K562 (cell line): Measurements from ENCODE around the gene RBPJL. TPM values are rescaled to one million over a fixed set of nuclear protein-coding genes. Genes with fewer than 3 reads are reported as not detected.

Experiments
- BACH1 ChIP-seq: fragments of 200-800 bp; sonication (Bioruptor generic); IDR thresholded peaks from 2 replicates; pipeline ENCODE4 v1.6.1; 2016; ENCODE audit warnings: missing genetic modification characterization, missing compliant biosample characterization
- BCOR ChIP-seq: fragments of 450-650 bp; IDR thresholded peaks from 2 replicates; pipeline ENCODE4 v1.6.1; 2016
- BRD4 ChIP-seq: fragments of 200-600 bp; sonication (generic); IDR thresholded peaks from 2 replicates; pipeline ENCODE4 v1.6.1; 2017; ENCODE audit warnings: inconsistent platforms
- CXXC5 ChIP-seq: fragments of 250-450 bp; sonication (Bioruptor Pico); IDR thresholded peaks from 2 replicates; pipeline ENCODE4 v1.8.0; 2022; ENCODE audit warnings: inconsistent platforms, mild to moderate bottlenecking, moderate library complexity
- EHMT2 ChIP-seq: fragments of 450-650 bp; IDR thresholded peaks from 2 replicates; pipeline ENCODE4 v1.6.1; 2018; ENCODE audit warnings: antibody characterized with exemption
- EP400 ChIP-seq: fragments of 450-650 bp; IDR thresholded peaks from 2 replicates; pipeline ENCODE4 v1.6.1; 2017; ENCODE audit warnings: antibody characterized with exemption, mild to moderate bottlenecking, moderate library complexity
- GATAD2B ChIP-seq: fragments of 450-650 bp; IDR thresholded peaks from 2 replicates; pipeline ENCODE4 v1.6.1; 2017; ENCODE audit warnings: mild to moderate bottlenecking, borderline replicate concordance
- L3MBTL2 ChIP-seq: fragments of 450-650 bp; IDR thresholded peaks from 2 replicates; pipeline ENCODE4 v1.6.1; 2016; ENCODE audit warnings: mild to moderate bottlenecking, moderate library complexity
- NONO ChIP-seq, 2 experiments: fragments of 200-400 bp in 1 of 2; fragments of 450-650 bp in 1 of 2; formaldehyde crosslinking in 1 of 2; IDR thresholded peaks; 2 replicates each; pipeline ENCODE4 v1.6.1; 2017; ENCODE audit warnings: low read depth in 2 of 2, mild to moderate bottlenecking in 2 of 2, moderate library complexity in 2 of 2, low read length in 1 of 2
- PHF8 ChIP-seq: fragments of 200-600 bp; sonication (generic); IDR thresholded peaks from 2 replicates; pipeline ENCODE4 v1.6.1; 2012; ENCODE audit warnings: mixed run types, mild to moderate bottlenecking, inconsistent platforms, low read length, moderate library complexity, borderline replicate concordance
- POLR2A ChIP-seq: fragments of 450-650 bp; conservative IDR thresholded peaks from 2 replicates; pipeline ENCODE4 v1.6.1; 2016
- PTBP1 ChIP-seq: fragments of 200-400 bp; formaldehyde crosslinking; IDR thresholded peaks from 2 replicates; pipeline ENCODE4 v1.6.1; 2017; ENCODE audit warnings: low read depth, low read length
- PYGO2 ChIP-seq: fragments of 450-650 bp; IDR thresholded peaks from 2 replicates; pipeline ENCODE4 v1.6.1; 2016; ENCODE audit warnings: mild to moderate bottlenecking, missing genetic modification characterization, moderate library complexity, missing compliant biosample characterization
- RAD21 ChIP-seq, 2 experiments: fragments of 250-450 bp in 1 of 2; fragments of 450-650 bp in 1 of 2; sonication (Bioruptor Pico) in 1 of 2; formaldehyde crosslinking in 1 of 2; IDR thresholded peaks in 1 of 2; conservative IDR thresholded peaks in 1 of 2; 2 replicates each; pipeline versions ENCODE4 v1.4.0 to v1.8.0; 2020 to 2022; ENCODE audit warnings: mild to moderate bottlenecking in 2 of 2, moderate library complexity in 1 of 2
- RUNX1 ChIP-seq: sonication (generic); IDR thresholded peaks from 2 replicates; pipeline ENCODE4 v1.6.1; 2016; ENCODE audit warnings: antibody characterized with exemption, low read depth
- SMAD4 ChIP-seq: fragments of 250-450 bp; sonication (Bioruptor Pico); conservative IDR thresholded peaks from 2 replicates; pipeline ENCODE4 v1.8.0; 2021; ENCODE audit warnings: inconsistent platforms, mild to moderate bottlenecking, moderate library complexity
- SMARCE1 ChIP-seq: fragments of 450-650 bp; IDR thresholded peaks from 2 replicates; pipeline ENCODE4 v1.7.1; 2016; ENCODE audit warnings: mild to moderate bottlenecking
- SUPT5H ChIP-seq: fragments of 450-650 bp; IDR thresholded peaks from 2 replicates; pipeline ENCODE4 v1.6.1; 2016
- TEAD4 ChIP-seq, 2 experiments: sonication (generic) in 1 of 2; formaldehyde crosslinking in 1 of 2; IDR thresholded peaks; 2 replicates each; pipeline versions ENCODE4 v1.6.1 to v1.8.0; 2012 to 2022; ENCODE audit warnings: borderline replicate concordance in 1 of 2, inconsistent platforms in 1 of 2, low read length in 1 of 2, mild to moderate bottlenecking in 1 of 2, missing genetic modification reagents in 1 of 2
- ZBTB11 ChIP-seq, 3 experiments: fragments of 200-800 bp in 1 of 3; fragments of 250-450 bp in 1 of 3; fragments of 450-650 bp in 1 of 3; sonication (Bioruptor Pico) in 1 of 3; sonication (Bioruptor generic) in 1 of 3; formaldehyde crosslinking in 1 of 3; IDR thresholded peaks; 2 replicates each; pipeline versions ENCODE4 v1.6.1 to v1.8.0; 2016 to 2022; ENCODE audit warnings: mild to moderate bottlenecking in 2 of 3, missing genetic modification characterization in 2 of 3, missing compliant biosample characterization in 1 of 3, moderate library complexity in 1 of 3
- ZBTB7A ChIP-seq: IDR thresholded peaks from 2 replicates; pipeline ENCODE4 v1.6.1; 2011; ENCODE audit warnings: low read depth, mild to moderate bottlenecking, low read length, moderate library complexity, borderline replicate concordance; ENCODE audit not compliant: control insufficient read depth
- ZFP36 ChIP-seq: fragments of 150-350 bp; IDR thresholded peaks from 2 replicates; pipeline ENCODE4 v1.6.1; 2018; ENCODE audit warnings: low read length, low read depth; ENCODE audit not compliant: partially characterized antibody
- ZNF395 ChIP-seq: fragments of 200-800 bp; sonication (Bioruptor generic); IDR thresholded peaks from 2 replicates; pipeline ENCODE4 v1.6.1; 2017; ENCODE audit warnings: missing genetic modification characterization, missing compliant biosample characterization
- ZNF79 ChIP-seq: fragments of 250-450 bp; sonication (Bioruptor Pico); IDR thresholded peaks from 2 replicates; pipeline ENCODE4 v1.4.0; 2020; ENCODE audit warnings: low read depth, mild to moderate bottlenecking, moderate library complexity
- polyA plus RNA-seq, 8 experiments: library from polyadenylated mRNA; depleted of rRNA in 4 of 8; stranded (reverse) in 5 of 8; unstranded in 3 of 8; fragments of >200 nt; fragmentation: Nextera tagmentation in 2 of 8; fragmentation: Illumina TruSeq in 1 of 8; extraction: Ambion mirVana in 2 of 8; extraction: Trizol in 1 of 8; gene quantifications; 2 replicates each; pipeline versions ENCODE4 v1.2.1 to v1.2.3, GENCODE V29; 2011 to 2014; ENCODE audit warnings: inconsistent platforms in 1 of 8, missing spikeins in 1 of 8
- total RNA-seq, 7 experiments: library from RNA; depleted of rRNA in 6 of 7; stranded (reverse); fragments of >200 nt in 6 of 7; fragmentation: Illumina TruSeq in 2 of 7; extraction: Trizol in 2 of 7; gene quantifications; 2 replicates each; pipeline versions ENCODE4 v1.2.1 to v1.2.3, GENCODE V29; 2011 to 2021; ENCODE audit warnings: low replicate concordance in 1 of 7

RBPJL gene
- total and polyA plus RNA-seq, 9 of the 15 experiments (the other 6 are each of a cell fraction or from before 2014, with no cell fraction given): not detected

DNA sequence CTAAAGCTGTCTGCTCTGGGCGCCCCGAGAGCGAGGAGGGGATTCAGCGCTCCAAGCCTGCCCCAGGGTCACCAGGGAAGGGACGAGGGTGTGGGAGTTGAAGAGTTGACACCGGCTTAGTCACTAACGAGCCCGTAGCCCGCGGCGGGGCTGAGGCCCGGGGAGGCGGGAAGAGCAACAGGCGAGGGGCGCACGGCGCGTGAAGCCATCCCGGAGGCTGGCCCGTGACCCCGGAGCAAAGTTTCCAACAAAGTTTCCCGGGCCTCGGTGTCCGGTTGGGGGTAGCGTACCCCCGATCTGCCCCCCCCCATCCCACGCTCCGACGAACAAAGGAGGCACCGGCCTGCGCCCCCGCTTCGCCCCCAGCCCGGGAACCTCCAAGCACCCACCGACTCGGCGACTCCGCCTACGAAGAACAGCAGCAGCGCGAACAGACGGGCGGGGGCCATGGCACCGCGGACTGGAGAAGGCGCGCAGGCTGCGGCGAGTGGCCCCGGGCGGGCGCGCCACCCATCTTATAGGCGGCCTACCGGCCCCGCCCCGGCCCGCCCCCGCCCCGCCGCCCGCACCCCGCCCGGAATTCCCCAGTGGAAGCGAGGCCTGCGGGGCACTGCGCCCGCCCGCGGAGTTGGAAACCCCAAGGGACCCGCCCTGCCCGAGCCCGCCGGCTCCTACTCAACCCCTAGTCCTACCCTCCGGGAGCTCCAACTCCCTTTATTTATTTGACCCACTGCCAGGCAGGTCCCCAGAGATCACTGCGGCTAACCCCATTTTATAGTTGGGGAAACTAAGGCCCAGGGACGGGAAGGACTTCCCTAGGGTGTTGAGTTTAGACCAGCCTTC is 41.5 kb downstream of the RBPJL start, which contains the start of gene SDC4 (continued):
- no peak for TF ChIP-seq PYGO2 (tag)
- TF ChIP-seq RAD21 (CRISPR knock-in tag; conservative IDR thresholded peaks at IDR 0.05 in 1 of 2, IDR thresholded peaks at IDR 0.05 in 1 of 2): no peak
- peak; percentile 95 for TF ChIP-seq POLR2A
- peak; percentile 76 for TF ChIP-seq L3MBTL2
- TF ChIP-seq CXXC5 (CRISPR knock-in tag): peak; percentile 59
- no peak for TF ChIP-seq RUNX1
- no peak for TF ChIP-seq ZFP36
- peak; percentile 65; the same call in 1 of the 2 replicates for TF ChIP-seq ZNF395 (CRISPR knock-in tag)
- TF ChIP-seq NONO (IDR thresholded peaks at IDR 0.05; ENCODE audit: low read depth in 2 of 2, low read length in 1 of 2): peak; percentile 44 to 98; a peak in 2 of 4 replicates
- peak; percentile 69 for TF ChIP-seq BCOR
- no peak for TF ChIP-seq PTBP1
- TF ChIP-seq ZBTB11 (CRISPR knock-in tag; IDR thresholded peaks at IDR 0.05): no peak; a peak in 1 of 6 replicates
- peak; percentile 71; the same call in 1 of the 2 replicates for TF ChIP-seq BRD4
- TF ChIP-seq GATAD2B: no peak
- TF ChIP-seq SMAD4: peak; percentile 38; the same call in 1 of the 2 replicates
- TF ChIP-seq SMARCE1: peak; percentile 69
- peak; percentile 84; the same call in 1 of the 2 replicates for TF ChIP-seq ZBTB7A
- no peak for TF ChIP-seq TEAD4 (IDR thresholded peaks at IDR 0.05; ENCODE audit: low read length)
- no peak for TF ChIP-seq TEAD4 (CRISPR knock-in tag; IDR thresholded peaks at IDR 0.05; ENCODE audit: borderline replicate concordance)
- no peak for TF ChIP-seq ZNF79 (CRISPR knock-in tag)
- no peak for TF ChIP-seq EHMT2
- peak; percentile 34; the same call in 1 of the 2 replicates for TF ChIP-seq EP400
- TF ChIP-seq SUPT5H: peak; percentile 95
- TF ChIP-seq PHF8: peak; percentile 87; the same call in 1 of the 2 replicates
- TF ChIP-seq BACH1 (tag): no peak
